Measurements from ENCODE around the gene CDRT15L2.
"Not testable (repeated sequence)": the region's sequence is repeated elsewhere in the genome, so short reads cannot be mapped to it uniquely, and the experiment has no call there.

CDRT15L2 gene

DNA sequence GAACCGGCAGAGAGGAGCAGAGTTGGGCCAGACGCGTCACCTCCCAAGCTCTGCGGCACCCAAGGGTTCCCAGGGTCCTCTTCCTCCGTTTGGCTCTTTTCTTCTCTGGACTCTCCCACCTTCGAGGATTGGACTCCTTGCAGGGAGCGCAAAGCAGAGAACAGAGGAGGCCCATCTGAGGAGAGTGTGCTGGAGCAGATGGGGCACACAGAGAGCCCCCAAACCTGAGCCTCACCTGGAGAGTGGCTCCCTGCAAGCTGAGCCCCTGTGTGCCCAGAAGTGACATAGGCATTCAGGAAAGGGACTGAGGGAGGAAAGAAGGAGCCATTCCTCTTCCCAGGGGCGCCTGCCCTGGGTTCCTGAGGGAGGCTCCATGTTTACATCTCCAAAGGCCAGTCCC lies 6.3 kb upstream of the CDRT15L2 start:
- DNase-seq (ENCODE audit: low read depth, low spot score) = not testable (repeated sequence)

DNA sequence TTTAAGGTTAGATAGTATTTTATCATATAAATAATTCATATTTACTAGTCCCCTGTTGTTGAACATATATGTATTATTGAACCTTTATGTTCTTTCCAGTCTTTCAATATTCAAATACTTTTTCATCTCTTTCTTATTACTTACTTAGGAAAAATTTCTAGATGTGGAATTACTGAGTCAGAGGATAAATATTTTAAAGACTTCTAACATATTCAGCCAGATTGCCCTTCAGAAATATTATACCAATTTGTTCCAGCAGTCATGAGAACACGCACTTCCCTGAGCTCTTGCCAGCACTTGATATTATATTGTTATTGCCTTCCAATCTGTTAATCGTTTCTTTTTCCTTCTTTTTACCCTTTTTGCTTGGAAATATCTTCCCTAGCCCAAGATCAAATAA lies 4.5 kb upstream of the CDRT15L2 start:
- not testable (repeated sequence) for DNase-seq (ENCODE audit: low read depth, low spot score)

DNA sequence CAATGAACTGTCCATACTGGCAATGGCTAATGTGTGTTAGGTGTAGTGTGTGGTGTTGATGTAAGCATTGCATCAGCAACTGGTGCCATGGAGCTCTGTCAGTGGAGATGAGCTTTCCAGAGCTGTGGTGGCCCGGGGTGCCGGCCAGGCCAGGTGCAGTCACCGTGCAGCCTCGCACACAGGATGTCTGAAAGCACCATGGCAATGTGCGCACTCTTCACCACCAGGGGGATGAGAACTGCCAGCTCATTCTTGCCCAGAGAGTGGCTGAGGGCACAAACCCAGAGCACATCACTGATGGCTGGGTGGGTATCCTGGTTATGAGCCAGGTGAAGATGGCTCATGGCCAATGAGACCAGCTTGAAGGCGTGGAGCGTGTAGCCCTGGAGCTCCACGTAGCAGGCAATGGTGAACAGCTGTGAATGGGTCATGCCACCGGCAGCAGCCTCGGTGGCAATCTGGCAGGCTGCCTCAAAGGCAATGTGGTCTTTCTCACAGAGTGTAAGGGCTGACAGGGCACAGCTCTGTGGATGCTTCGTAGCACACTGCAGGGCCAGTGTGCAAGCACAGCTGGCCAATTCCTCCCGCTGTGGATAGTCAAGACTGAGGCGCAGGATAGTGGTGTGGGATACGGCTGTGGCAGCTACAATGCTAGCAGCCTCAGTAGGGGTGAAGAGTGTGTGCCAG lies 4.5 kb downstream of the CDRT15L2 start:
- DNase-seq (ENCODE audit: low read depth, low spot score) = not testable (repeated sequence)

DNA sequence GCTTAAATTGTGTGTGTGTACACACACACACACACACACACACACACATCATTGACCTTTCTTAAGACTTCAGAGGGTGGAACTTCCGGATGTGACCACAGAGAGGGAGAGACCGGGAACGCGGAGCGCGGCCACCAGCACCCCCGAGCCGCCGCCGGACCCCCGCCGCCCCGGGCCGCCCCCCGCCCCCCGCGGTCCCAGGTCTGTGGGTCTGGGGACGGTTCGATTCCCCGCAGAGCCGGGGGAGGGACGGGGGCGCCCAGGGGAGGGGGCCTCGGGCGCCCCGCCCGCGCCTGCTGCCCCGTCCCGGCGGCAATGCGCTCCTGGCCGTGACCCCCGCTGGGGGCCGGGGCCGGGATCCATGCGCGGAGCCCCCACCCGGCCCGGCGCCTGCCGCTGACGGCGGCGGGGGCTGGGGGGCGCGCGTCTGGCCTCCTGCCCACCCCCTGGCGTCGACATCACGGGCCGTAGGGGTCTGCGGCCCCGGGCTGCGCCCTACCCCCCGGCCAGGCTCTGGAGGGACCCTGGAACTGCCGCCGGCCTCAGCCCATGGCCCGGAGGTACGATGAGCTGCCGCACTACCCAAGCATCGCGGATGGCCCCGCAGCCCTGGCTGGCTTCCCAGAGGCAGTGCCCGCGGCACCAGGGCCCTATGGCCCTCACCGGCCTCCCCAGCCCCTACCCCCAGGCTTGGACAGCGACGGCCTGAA lies 9.4 kb downstream of the CDRT15L2 start:
- not testable (repeated sequence) for DNase-seq (ENCODE audit: low read depth, low spot score)

DNA sequence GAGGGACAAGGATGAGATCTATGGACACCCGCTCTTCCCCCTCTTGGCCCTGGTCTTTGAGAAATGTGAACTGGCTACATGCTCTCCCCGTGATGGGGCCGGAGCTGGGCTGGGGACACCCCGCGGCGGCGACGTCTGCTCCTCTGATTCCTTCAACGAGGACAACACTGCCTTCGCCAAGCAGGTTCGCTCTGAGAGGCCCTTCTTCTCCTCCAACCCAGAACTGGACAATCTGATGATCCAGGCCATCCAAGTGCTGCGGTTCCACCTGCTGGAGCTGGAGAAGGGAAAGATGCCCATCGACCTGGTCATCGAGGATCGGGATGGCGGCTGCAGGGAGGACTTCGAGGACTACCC lies 9.9 kb downstream of the CDRT15L2 start:
- DNase-seq (ENCODE audit: low read depth, low spot score) = not testable (repeated sequence)

DNA sequence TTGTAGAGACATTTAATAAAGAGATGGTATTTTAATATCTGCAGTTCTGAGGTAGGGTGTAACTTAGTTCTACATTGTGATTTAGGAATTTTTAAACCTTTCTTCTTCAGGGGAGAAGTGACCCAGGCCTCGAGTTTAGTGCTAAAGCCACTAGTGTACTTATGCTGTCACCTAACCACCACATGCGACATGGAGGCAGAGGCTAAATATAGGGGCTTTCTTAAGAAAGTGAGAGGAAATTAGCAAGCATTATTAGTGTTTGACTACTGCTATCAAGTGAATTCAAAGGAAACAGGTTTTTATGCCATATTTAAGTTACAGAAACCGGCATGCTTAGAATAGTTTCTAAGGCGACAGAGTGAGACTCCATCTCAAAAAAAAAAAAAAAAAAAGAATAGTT lies 11.5 kb downstream of the CDRT15L2 start:
- DNase-seq (ENCODE audit: low read depth, low spot score) = not testable (repeated sequence)

DNA sequence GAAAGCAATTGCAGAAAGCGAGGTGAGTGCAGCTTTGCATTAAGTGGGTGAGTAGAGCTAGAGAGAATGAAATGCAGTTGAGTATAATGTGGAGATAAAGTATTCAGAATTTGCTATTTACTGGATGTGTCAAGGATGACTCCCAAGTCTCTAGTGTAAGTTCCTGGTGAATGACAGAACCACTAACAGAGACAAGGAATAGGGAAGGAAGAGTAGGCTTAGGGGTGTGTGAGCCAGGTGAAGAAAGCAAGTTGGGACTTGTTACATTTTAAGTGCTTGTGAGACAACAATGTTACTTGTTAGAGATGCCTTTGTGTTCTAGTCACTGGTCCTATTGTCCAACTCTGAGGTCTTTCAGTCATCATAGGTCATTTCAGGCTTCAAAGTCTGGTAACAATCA lies 26.0 kb downstream of the CDRT15L2 start:
- DNase-seq (ENCODE audit: low read depth, low spot score) = not testable (repeated sequence)

DNA sequence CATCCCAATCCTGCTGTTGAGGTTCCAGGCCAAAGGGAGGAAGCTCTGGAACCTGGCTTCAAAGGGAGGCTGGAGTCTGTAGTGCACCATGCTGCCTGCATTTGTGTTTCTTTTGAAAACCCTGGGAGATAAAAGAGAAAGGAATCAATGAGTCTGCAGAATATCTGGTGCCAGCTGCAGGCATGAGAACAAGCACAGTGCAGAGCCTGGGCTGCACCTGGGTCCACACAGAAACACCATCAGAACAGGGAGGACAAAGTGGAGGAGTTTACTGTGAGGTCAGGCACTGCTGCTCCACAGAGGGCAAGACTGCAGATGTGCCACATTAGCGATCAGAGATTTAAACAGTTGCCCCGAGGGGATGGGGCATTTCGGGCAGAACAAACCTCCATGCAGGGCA lies 30.0 kb downstream of the CDRT15L2 start:
- DNase-seq (ENCODE audit: low read depth, low spot score) = not testable (repeated sequence)

DNA sequence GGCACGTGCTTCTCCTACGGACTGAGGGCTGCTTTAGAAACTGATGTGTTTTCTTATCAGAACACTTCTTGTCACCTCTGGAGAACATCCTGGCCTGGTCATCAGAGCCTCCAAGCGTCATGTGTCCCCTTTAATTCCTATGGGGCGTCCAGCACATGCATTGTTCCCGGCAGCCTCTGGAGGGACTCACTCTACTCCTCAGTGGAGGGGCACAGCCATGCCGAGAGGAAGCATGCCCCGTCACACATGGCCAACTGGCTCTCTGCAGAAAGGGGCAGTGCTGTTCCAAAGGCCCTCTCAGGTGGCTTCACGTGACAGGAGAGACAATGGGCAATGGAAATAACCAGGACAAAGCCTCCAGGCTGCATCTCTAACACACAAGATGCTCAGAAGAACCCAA lies 31.8 kb downstream of the CDRT15L2 start:
- no peak for DNase-seq (ENCODE audit: low read depth, low spot score)

DNA sequence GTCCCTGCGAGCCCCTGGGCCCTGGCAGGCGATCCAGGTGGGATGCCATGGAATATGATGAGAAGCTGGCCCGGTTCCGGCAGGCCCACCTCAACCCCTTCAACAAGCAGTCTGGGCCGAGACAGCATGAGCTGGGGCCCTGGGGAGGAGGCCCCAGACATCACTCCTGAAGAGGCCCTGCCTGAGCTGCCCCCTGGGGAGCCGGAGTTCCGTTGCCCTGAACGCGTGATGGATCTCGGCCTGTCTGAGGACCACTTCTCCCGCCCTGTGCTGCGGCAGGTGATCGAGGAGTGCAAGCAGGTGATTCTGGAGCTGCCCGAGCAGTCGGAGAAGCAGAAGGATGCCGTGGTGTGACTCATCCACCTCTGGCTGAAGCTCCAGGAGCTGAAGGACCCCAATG lies 33.1 kb downstream of the CDRT15L2 start:
- no peak for DNase-seq (ENCODE audit: low read depth, low spot score)

DNA sequence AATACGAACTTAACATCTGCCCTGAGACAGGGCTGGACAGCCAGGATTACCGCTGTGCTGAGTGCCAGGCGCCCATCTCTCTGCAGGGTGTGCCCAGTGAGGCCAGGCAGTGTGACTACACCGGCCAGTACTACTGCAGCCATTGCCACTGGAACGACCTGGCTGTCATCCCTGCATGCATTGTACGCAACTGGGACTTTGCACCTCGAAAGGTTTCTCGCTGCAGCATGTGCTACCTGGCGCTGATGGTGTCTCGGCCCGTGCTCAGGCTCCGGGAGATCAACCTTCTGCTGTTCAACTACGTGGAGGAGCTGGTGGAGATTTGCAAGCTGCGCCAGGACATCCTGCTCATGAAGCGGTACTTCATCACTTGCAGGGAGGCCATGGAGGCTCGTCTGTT lies 33.7 kb downstream of the CDRT15L2 start:
- no peak for DNase-seq (ENCODE audit: low read depth, low spot score)

DNA sequence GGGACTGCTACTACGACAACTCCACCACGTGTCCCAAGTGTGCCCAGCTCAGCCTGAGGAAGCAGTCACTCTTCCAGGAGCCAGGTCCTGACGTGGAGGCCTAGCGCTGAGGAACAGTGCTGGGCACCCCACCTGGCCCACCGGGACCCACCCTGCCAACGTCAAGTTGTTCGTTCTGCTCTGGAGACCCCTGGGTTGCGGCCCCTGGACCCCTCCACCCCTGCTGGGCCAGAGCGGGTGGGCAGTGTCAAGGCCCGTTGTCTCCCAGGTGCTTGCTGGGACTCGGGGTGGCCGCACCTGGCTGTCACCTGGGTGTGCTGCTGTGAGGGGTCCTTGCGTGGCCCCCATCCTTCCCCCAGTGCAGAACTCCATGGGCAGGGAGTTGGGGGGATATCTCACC lies 34.4 kb downstream of the CDRT15L2 start:
- no peak for DNase-seq (ENCODE audit: low read depth, low spot score)

DNA sequence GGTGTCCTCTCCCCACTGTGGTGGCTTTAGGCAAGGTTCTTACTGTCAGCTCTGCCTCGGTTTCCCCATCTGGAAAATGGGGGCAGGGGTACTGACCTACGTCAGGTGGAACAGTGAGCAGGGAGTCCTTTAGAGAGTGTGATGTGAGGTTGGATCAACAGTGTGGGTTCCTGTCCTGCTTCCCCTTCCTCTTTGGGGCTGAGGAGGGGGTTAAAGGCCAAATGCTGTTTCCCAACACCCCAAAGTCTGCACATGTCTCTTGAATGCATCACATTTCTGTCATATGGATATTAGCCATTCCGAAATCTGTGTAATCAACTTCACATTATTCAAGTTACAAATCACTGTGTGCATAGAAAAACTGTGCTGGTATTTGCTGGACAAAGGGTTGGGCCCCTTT lies 35.9 kb downstream of the CDRT15L2 start:
- DNase-seq (ENCODE audit: low read depth, low spot score) = not testable (repeated sequence)
